ENCODE data around the gene TEKT1. TPM values are rescaled to one million over a fixed set of nuclear protein-coding genes. Genes with fewer than 3 reads are reported as not detected.

Gene TEKT1
- total RNA-seq, 6 experiments from 2014 or later = not detected

- intact Hi-C loops (cut with DNase I) = no loop called here
- DNase-seq = no peak
- H3K4me1 ChIP-seq = peaks cover 0 to 8% (median 0%) of the 10 kb centered on the region in 4 donors
- no peak for TF ChIP-seq POLR2A (IDR thresholded peaks at IDR 0.05)
- no peak for TF ChIP-seq CTCF (IDR thresholded peaks at IDR 0.05)
- no peaks in the 10 kb centered on the region for H3K27me3 ChIP-seq
- ATAC-seq = peak in 3 of 4 donors; percentile 11 to 80 (median 63)
- H3K36me3 ChIP-seq = no peaks in the 10 kb centered on the region
- no peaks in the 10 kb centered on the region for H3K9me3 ChIP-seq
- H3K4me3 ChIP-seq = no peak overlapping the region
- peak overlapping the region in 1 of 3 donors; percentile 23 for H3K27ac ChIP-seq
- 59% methylated on average over 8 of the region's 8 CpGs for WGBS (ENCODE audit: insufficient coverage, low coverage, low lambda C conversion rate, missing lambda C conversion rate)
Measured at GRCh38 chr17:6786618-6787017, 44.9 kb downstream of the TEKT1 start.

- Histone ChIP-seq H3K4me1 (peaks cover 0 to 9% (median 0%) of the 10 kb centered on the region in 4 donors), H3K27me3 (no peaks in the 10 kb centered on the region), H3K36me3 (no peaks in the 10 kb centered on the region), H3K27ac (no peak overlapping the region), H3K4me3 (no peak overlapping the region), H3K9me3 (no peaks in the 10 kb centered on the region)
- TF ChIP-seq CTCF (IDR thresholded peaks at IDR 0.05) (no peak), POLR2A (IDR thresholded peaks at IDR 0.05) (no peak)
- intact Hi-C loops (cut with DNase I) = no loop called here
- DNase-seq (no peak), ATAC-seq (no peak)
- WGBS (ENCODE audit: insufficient coverage, low coverage, low lambda C conversion rate, missing lambda C conversion rate) = 70% methylated on average over 4 of the region's 4 CpGs
Measured at GRCh38 chr17:6782244-6782643, 49.3 kb downstream of the TEKT1 start.

- Histone ChIP-seq H3K9me3 (no peaks in the 10 kb centered on the region), H3K4me3 (no peak overlapping the region), H3K4me1 (peaks cover 0 to 9% (median 0%) of the 10 kb centered on the region in 4 donors), H3K36me3 (no peaks in the 10 kb centered on the region), H3K27me3 (no peaks in the 10 kb centered on the region), H3K27ac (no peak overlapping the region)
- TF ChIP-seq CTCF (IDR thresholded peaks at IDR 0.05) (no peak), POLR2A (IDR thresholded peaks at IDR 0.05) (no peak)
- ATAC-seq (no peak), DNase-seq (no peak)
- WGBS (ENCODE audit: insufficient coverage, low coverage, low lambda C conversion rate, missing lambda C conversion rate) = 76% methylated on average over 3 of the region's 3 CpGs
- intact Hi-C loops (cut with DNase I) = no loop called here
Measured at GRCh38 chr17:6780886-6781285, 50.6 kb downstream of the TEKT1 start.

- WGBS (ENCODE audit: insufficient coverage, low coverage, low lambda C conversion rate, missing lambda C conversion rate) = 89% methylated on average over 4 of the region's 8 CpGs
- Histone ChIP-seq H3K27ac (no peak overlapping the region), H3K4me3 (no peak overlapping the region), H3K36me3 (no peaks in the 10 kb centered on the region), H3K4me1 (peaks cover 0 to 6% (median 0%) of the 10 kb centered on the region in 4 donors), H3K9me3 (no peaks in the 10 kb centered on the region), H3K27me3 (no peaks in the 10 kb centered on the region)
- DNase-seq (no peak), ATAC-seq (no peak)
- intact Hi-C loops (cut with DNase I) = no loop called here
- TF ChIP-seq POLR2A (IDR thresholded peaks at IDR 0.05) (no peak), CTCF (IDR thresholded peaks at IDR 0.05) (no peak)
Measured at GRCh38 chr17:6780001-6780400, 51.5 kb downstream of the TEKT1 start.

GRCh38 chr17:6779411-6779810, 52.1 kb downstream of the TEKT1 start:
- peak; percentile 39 to 66 (median 52) for ATAC-seq
- intact Hi-C loops (cut with DNase I) = no loop called here
- Histone ChIP-seq H3K27ac (no peak overlapping the region), H3K9me3 (no peaks in the 10 kb centered on the region), H3K36me3 (peaks cover 0 to under 1% (median 0%) of the 10 kb centered on the region in 4 donors), H3K27me3 (no peaks in the 10 kb centered on the region), H3K4me1 (peaks cover 0 to 6% (median 0%) of the 10 kb centered on the region in 4 donors), H3K4me3 (no peak overlapping the region)
- WGBS (ENCODE audit: insufficient coverage, low coverage, low lambda C conversion rate, missing lambda C conversion rate) = 49% methylated on average over 2 of the region's 2 CpGs
- TF ChIP-seq CTCF (IDR thresholded peaks at IDR 0.05) (no peak), POLR2A (IDR thresholded peaks at IDR 0.05) (no peak)
- peak in 2 of 3 donors; percentile 57 for DNase-seq
